Activated B cell treated with CpG ODN at 0.5 μM for 24 hours (primary cell): Measurements from ENCODE around the gene DGKQ. TPM values are rescaled to one million over a fixed set of nuclear protein-coding genes. Genes with fewer than 3 reads are reported as not detected.
"Not testable (repeated sequence)": the region's sequence is repeated elsewhere in the genome, so short reads cannot be mapped to it uniquely, and the experiment has no call there.

Source experiments
- ATAC-seq: fragments of 200-7000 bp; cut with Tn5 transposase; one replicate; pipeline ENCODE4 v1.10.0; 2021; ENCODE audit warnings: low read depth, mild to moderate bottlenecking, moderate library complexity
- CTCF ChIA-PET: fragments of 350-600 bp; sonication (Branson Sonifier 250); formaldehyde crosslinking; loops from one replicate; lab custom pipeline; 2021; ENCODE audit warnings: antibody characterized with exemption; lab: Charles Lee
- POLR2A ChIA-PET: fragments of 350-600 bp; sonication (Branson Sonifier 250); formaldehyde crosslinking; loops from one replicate; lab custom pipeline; 2021; ENCODE audit warnings: antibody characterized with exemption; lab: Charles Lee
- DNase-seq: peaks from one replicate; pipeline ENCODE4 v3.0.0; 2022
- H3K27ac Mint-ChIP-seq: one replicate; pipeline ENCODE4 v1.8.0; 2020; ENCODE audit warnings: mixed read lengths
- H3K27me3 Mint-ChIP-seq: one replicate; pipeline ENCODE4 v1.8.0; 2021; ENCODE audit warnings: mixed read lengths
- H3K36me3 Mint-ChIP-seq: one replicate; pipeline ENCODE4 v1.8.0; 2021; ENCODE audit warnings: low read depth, mixed read lengths
- H3K4me1 Mint-ChIP-seq: one replicate; pipeline ENCODE4 v1.8.0; 2021; ENCODE audit warnings: mixed read lengths
- H3K4me3 Mint-ChIP-seq: one replicate; pipeline ENCODE4 v1.8.0; 2020; ENCODE audit warnings: mild to moderate bottlenecking, mixed read lengths
- H3K9me3 Mint-ChIP-seq: one replicate; pipeline ENCODE4 v1.8.0; 2020; ENCODE audit warnings: mixed read lengths
- CTCF ChIP-seq: fragments of 200-600 bp; IDR thresholded peaks from one replicate; pipeline ENCODE4 v1.8.0; 2022; ENCODE audit warnings: antibody characterized with exemption, mild to moderate bottlenecking
- intact Hi-C: fragments of 100-400 bp; cut with micrococcal nuclease; formaldehyde crosslinking; loops from one replicate; pipeline ENCODE4 v1.15.1; 2024
- total RNA-seq: library from RNA; stranded (reverse); gene quantifications from 2 replicates; pipeline ENCODE4 v1.2.3, GENCODE V29; 2022

The DGKQ gene
- total RNA-seq, 1 donor from 2014 or later, result 16.4 TPM

DNA sequence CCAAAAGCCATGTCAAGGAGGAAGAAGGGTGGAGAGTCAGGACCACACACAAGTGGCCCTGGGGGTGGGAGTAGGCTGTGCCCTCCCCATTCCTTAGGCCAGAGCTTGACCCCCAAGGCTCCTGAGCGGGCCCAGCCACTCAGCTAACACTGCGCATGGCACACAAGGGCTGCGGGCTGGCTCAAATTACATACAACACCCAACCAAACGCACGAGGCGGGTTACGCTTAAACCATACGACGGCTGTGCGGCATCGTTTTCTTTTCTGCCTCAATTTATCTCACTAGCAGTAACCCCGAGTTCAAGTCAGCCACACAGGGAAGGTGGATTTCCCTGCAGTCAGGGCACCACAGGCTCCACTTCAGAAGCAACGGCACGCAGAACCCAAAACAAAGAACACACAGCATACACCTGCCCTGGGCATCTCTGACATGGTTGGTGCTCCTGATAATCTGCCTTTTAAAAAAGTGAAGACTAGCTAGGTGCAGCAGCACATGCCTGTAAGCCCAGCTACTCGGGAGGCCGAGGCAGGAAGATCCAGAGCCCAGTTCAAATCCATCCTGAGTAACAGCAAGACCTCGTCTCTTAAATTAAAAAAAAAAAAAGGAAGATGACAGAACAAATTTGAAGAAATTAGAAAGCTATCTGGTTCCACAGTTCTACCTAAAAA is 44.1 kb downstream of the DGKQ start:
- peaks cover 72% of the 10 kb centered on the region for H3K4me1 Mint-ChIP-seq
- DNase-seq (no peak), ATAC-seq (no peak)
- H3K36me3 Mint-ChIP-seq, result peaks cover 16% of the 10 kb centered on the region
- H3K9me3 Mint-ChIP-seq, result no peaks in the 10 kb centered on the region
- ChIA-PET POLR2A (interaction anchor here (1.2 kb wide), 1 partner anchor 7 kb away, joined by 3 read pairs; no protein-coding TSS in a partner anchor), CTCF (interaction anchor here (0.6 to 2.1 kb wide), 2 partner anchors 11 to 58 kb away, joined by 3 to 5 read pairs; partner anchors contain the start of gene IDUA)
- H3K27me3 Mint-ChIP-seq, result no peaks in the 10 kb centered on the region
- no peak for TF ChIP-seq CTCF
- H3K4me3 Mint-ChIP-seq, result no peak overlapping the region
- intact Hi-C loops, result no loop called here
- H3K27ac Mint-ChIP-seq, result no peak overlapping the region

DNA sequence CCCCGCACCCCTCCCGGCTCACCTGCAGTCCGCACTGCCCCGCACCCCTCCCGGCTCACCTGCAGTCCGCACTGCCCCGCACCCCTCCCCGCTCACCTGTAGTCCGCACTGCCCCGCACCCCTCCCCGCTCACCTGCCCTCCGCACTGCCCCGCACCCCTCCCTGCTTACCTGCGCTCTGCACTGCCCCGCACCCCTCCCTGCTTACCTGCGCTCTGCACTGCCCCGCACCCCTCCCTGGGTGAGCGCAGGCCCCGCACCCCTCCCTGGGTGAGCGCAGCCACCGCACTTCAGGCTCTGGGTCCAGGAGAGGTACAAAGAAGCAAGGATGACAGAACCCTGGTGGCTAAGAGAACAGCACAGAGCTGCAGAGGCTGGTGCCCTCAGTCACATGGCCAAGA is 45.8 kb downstream of the DGKQ start:
- H3K27ac Mint-ChIP-seq, DNase-seq, H3K27me3 Mint-ChIP-seq, POLR2A ChIA-PET, H3K4me3 Mint-ChIP-seq, intact Hi-C loops, CTCF ChIA-PET, ATAC-seq, H3K9me3 Mint-ChIP-seq: not testable (repeated sequence)
- peaks cover 76% of the 10 kb centered on the region for H3K4me1 Mint-ChIP-seq
- H3K36me3 Mint-ChIP-seq, result peaks cover 17% of the 10 kb centered on the region

GRCh38 chr4:926538-926937 is 46.8 kb downstream of the DGKQ start:
- peaks cover 81% of the 10 kb centered on the region for H3K4me1 Mint-ChIP-seq
- H3K4me3 Mint-ChIP-seq, result no peak overlapping the region
- H3K9me3 Mint-ChIP-seq, result no peaks in the 10 kb centered on the region
- ATAC-seq (no peak), DNase-seq (no peak)
- no peak for TF ChIP-seq CTCF
- intact Hi-C loops, result no loop called here
- H3K27ac Mint-ChIP-seq, result no peak overlapping the region
- H3K36me3 Mint-ChIP-seq, result peaks cover 21% of the 10 kb centered on the region
- ChIA-PET POLR2A (interaction anchor here (0.9 kb wide), 1 partner anchor 61 kb away, joined by 3 read pairs; the partner anchor contains the start of gene IDUA), CTCF (no interaction called here)
- H3K27me3 Mint-ChIP-seq, result no peaks in the 10 kb centered on the region

- ChIA-PET POLR2A (interaction anchor here (0.9 kb wide), 1 partner anchor 61 kb away, joined by 3 read pairs; the partner anchor contains the start of gene IDUA), CTCF (no interaction called here)
- H3K27me3 Mint-ChIP-seq, result no peaks in the 10 kb centered on the region
- H3K4me3 Mint-ChIP-seq, result no peak overlapping the region
- peaks cover 81% of the 10 kb centered on the region for H3K4me1 Mint-ChIP-seq
- H3K27ac Mint-ChIP-seq, result peak overlapping the region; percentile 61
- H3K9me3 Mint-ChIP-seq, result peaks cover 2% of the 10 kb centered on the region
- intact Hi-C loops, result no loop called here
- DNase-seq (no peak), ATAC-seq (no peak)
- no peak for TF ChIP-seq CTCF
- H3K36me3 Mint-ChIP-seq, result peaks cover 17% of the 10 kb centered on the region
These were observed 47.4 kb downstream of the DGKQ start for GRCh38 chr4:925771-926500.

- no peak overlapping the region for H3K4me3 Mint-ChIP-seq
- H3K36me3 Mint-ChIP-seq, result peaks cover 17% of the 10 kb centered on the region
- H3K27me3 Mint-ChIP-seq, result no peaks in the 10 kb centered on the region
- intact Hi-C loops, result no loop called here
- ChIA-PET POLR2A (no interaction called here), CTCF (no interaction called here)
- ATAC-seq, result no peak
- no peak for TF ChIP-seq CTCF
- peaks cover 2% of the 10 kb centered on the region for H3K9me3 Mint-ChIP-seq
- no peak for DNase-seq
- peaks cover 76% of the 10 kb centered on the region for H3K4me1 Mint-ChIP-seq
- no peak overlapping the region for H3K27ac Mint-ChIP-seq
These were observed 48.2 kb downstream of the DGKQ start for GRCh38 chr4:925171-925570.
